ENCODE measurements around the gene ADAMTSL1. TPM values are rescaled to one million over a fixed set of nuclear protein-coding genes. Genes with fewer than 3 reads are reported as not detected.

The ADAMTSL1 gene
- total and polyA plus RNA-seq, 2 of the 8 experiments (the other 6 are each of a cell fraction or from before 2014, with no cell fraction given) = 0.84 to 1.1 TPM

DNA sequence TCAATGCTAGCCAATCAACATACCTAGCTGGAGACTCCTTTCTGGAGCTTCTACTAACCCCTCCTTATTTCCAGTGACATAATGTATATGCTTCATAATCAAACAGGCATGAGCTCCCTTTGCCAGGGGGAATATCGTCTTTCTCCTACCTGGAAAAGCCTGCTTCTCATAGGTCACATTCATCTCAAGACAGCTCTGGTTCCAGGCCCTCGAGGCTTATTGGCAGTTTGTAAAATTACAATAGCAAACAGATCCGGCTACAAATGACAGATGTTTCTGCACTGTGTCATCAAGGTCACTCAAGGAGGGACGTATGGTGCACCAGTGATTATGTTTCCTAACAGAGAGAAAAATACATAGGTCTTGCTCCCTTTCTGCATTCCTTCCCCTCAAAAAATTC is 419.1 kb downstream of the ADAMTSL1 start:
- Histone ChIP-seq H3K14ac (ENCODE audit: insufficient read length) (no peak overlapping the region), H3K56ac (replicated peaks; ENCODE audit: insufficient read length, low read depth, low read length) (no peak overlapping the region), H2BK15ac (ENCODE audit: low read length) (no peak overlapping the region), H3K36me3 (ENCODE audit: control insufficient read depth in 2 of 4, insufficient read depth in 4 of 4, low read length in 3 of 4) (no peaks in the 10 kb centered on the region), H2AK5ac (ENCODE audit: low read depth, low read length) (no peak overlapping the region), H2AFZ (ENCODE audit: low read length) (no peak overlapping the region), H3K4me2 (ENCODE audit: insufficient read depth in 1 of 2, low read depth in 2 of 2, low read length in 2 of 2) (no peak overlapping the region), H2BK5ac (ENCODE audit: low read depth, low read length) (no peak overlapping the region), H4K91ac (replicated peaks; ENCODE audit: insufficient read length, low read length) (no peak overlapping the region), H3K9me3 (ENCODE audit: insufficient read depth in 2 of 2, low read depth in 1 of 2, low read length in 1 of 2) (peaks cover 13 to 17% of the 10 kb centered on the region in 2 experiments), H3K27me3 (replicated peaks in 1 of 4; ENCODE audit: control insufficient read depth in 3 of 4, extremely low read depth in 1 of 4, insufficient read depth in 3 of 4, low read length in 3 of 4) (no peaks in the 10 kb centered on the region), H2BK120ac (replicated peaks; ENCODE audit: low read depth, low read length) (no peak overlapping the region), H3K79me1 (ENCODE audit: low read depth, low read length) (no peaks in the 10 kb centered on the region), H3K79me2 (ENCODE audit: control insufficient read depth in 1 of 2, insufficient read depth in 2 of 2, low read length in 2 of 2) (no peaks in the 10 kb centered on the region), H4K8ac (ENCODE audit: extremely low read depth, insufficient read depth, low read length) (no peak overlapping the region), H3K23me2 (ENCODE audit: low read depth, low read length) (no peaks in the 10 kb centered on the region), H2BK12ac (ENCODE audit: low read depth, low read length) (no peak overlapping the region), H3K9ac (replicated peaks in 1 of 4; ENCODE audit: extremely low read depth in 1 of 4, low read depth in 3 of 4, low read length in 3 of 4) (no peak overlapping the region), H4K20me1 (replicated peaks in 1 of 2; ENCODE audit: control insufficient read depth in 1 of 2, insufficient read depth in 2 of 2, low read length in 2 of 2) (no peaks in the 10 kb centered on the region), H3K4me3 (ENCODE audit: extremely low read depth in 1 of 4, insufficient read depth in 2 of 4, low read depth in 3 of 4, low read length in 4 of 4) (no peak overlapping the region), H4K5ac (ENCODE audit: insufficient read length, low read depth, low read length) (no peak overlapping the region), H3K4me1 (replicated peaks in 1 of 4; ENCODE audit: control insufficient read depth in 3 of 4, insufficient read depth in 4 of 4, low read length in 3 of 4) (no peaks in the 10 kb centered on the region; a peak in 1 of 7 replicates), H3K27ac (ENCODE audit: low read depth, low read length) (no peak overlapping the region), H3K18ac (ENCODE audit: extremely low read depth, low read length) (no peak overlapping the region), H2BK20ac (ENCODE audit: low read length) (no peak overlapping the region), H3K4ac (replicated peaks; ENCODE audit: insufficient read length, low read depth, low read length) (no peak overlapping the region), H3K23ac (ENCODE audit: insufficient read length) (no peak overlapping the region)
- FAIRE-seq (no peak), DNase-seq (ENCODE audit: low read depth in 1 of 2, low spot score in 2 of 2) (no peak)
- no peak for TF ChIP-seq RAD21 (IDR thresholded peaks at IDR 0.05 in 1 of 2, conservative IDR thresholded peaks at IDR 0.05 in 1 of 2; ENCODE audit: low read depth in 2 of 2, low read length in 2 of 2)
- TF ChIP-seq SP4 (IDR thresholded peaks at IDR 0.05; ENCODE audit: low read length) = no peak
- no peak for TF ChIP-seq FOSL1 (IDR thresholded peaks at IDR 0.05; ENCODE audit: insufficient read depth, low read depth, low read length)
- no peak for TF ChIP-seq BCL11A (IDR thresholded peaks at IDR 0.05; ENCODE audit: low read depth in 2 of 2, low read length in 2 of 2)
- TF ChIP-seq ASH2L (IDR thresholded peaks at IDR 0.05; ENCODE audit: low read length) = no peak
- no peak for TF ChIP-seq BRCA1 (IDR thresholded peaks at IDR 0.05; ENCODE audit: low read depth, low read length)
- no peak for TF ChIP-seq BACH1 (IDR thresholded peaks at IDR 0.05; ENCODE audit: low read length)
- no peak for TF ChIP-seq JUND (IDR thresholded peaks at IDR 0.05; ENCODE audit: low read length)
- no peak for TF ChIP-seq KDM1A (IDR thresholded peaks at IDR 0.05; ENCODE audit: borderline replicate concordance, low read length)
- TF ChIP-seq RFX5 (IDR thresholded peaks at IDR 0.05; ENCODE audit: borderline replicate concordance, low read depth, low read length) = no peak
- WGBS, 2 experiments (ENCODE audit: extremely low coverage in 1 of 2, insufficient coverage in 1 of 2, insufficient read length in 1 of 2, insufficient replicate concordance in 2 of 2, low coverage in 1 of 2, low lambda C conversion rate in 2 of 2, missing lambda C conversion rate in 1 of 2) = 67% methylated on average over 4 of the region's 4 CpGs; no CpG with 5 or more reads in 1 of the 2 experiments
- CTCF ChIA-PET (ENCODE audit: partially characterized antibody) = interaction anchor here (0.7 to 1.6 kb wide), 5 partner anchors 11 to 469 kb away, joined by 3 to 8 read pairs (median 4); no protein-coding TSS in a partner anchor
- POLR2A ChIA-PET (ENCODE audit: partially characterized antibody) = no interaction called here

All from H1 (cell line).